Esophagus muscularis mucosa (tissue), 4 donors: ENCODE results near the gene ATL2.

Source experiments
- CTCF ChIP-seq, 3 experiments: fragments of 200-600 bp in 2 of 3; fragments of 450-650 bp in 1 of 3; sonication (generic) in 2 of 3; IDR thresholded peaks; one replicate each; pipeline ENCODE4 v1.5.1; 2017 to 2019; ENCODE audit warnings: antibody characterized with exemption in 3 of 3, mild to moderate bottlenecking in 2 of 3, moderate library complexity in 1 of 3
- EP300 ChIP-seq: sonication (generic); formaldehyde crosslinking; IDR thresholded peaks from one replicate; pipeline ENCODE4 v1.6.1; 2017; ENCODE audit warnings: antibody characterized with exemption
- POLR2A ChIP-seq: fragments of 450-650 bp; IDR thresholded peaks from one replicate; pipeline ENCODE4 v1.6.1; 2017; ENCODE audit warnings: antibody characterized with exemption, moderate library complexity, mild to moderate bottlenecking, low read depth
- POLR2AphosphoS5 ChIP-seq, 2 donors: sonication (generic); formaldehyde crosslinking; IDR thresholded peaks; one replicate each; pipeline ENCODE4 v1.6.1; 2017; ENCODE audit warnings: antibody characterized with exemption in 2 of 2

GRCh38 chr2:38281095-38281742 lies 95.9 kb downstream of the ATL2 start:
- TF ChIP-seq CTCF (IDR thresholded peaks at IDR 0.05) (no peak), POLR2AphosphoS5 (IDR thresholded peaks at IDR 0.05) (no peak), EP300 (no peak), POLR2A (no peak)
